AG10803 (cell line): Measurements from ENCODE around the gene PPFIA2.
A peak's percentile ranks its signal among the peaks of the same experiment; 100 is the strongest.

ENCODE experiments used
- DNase-seq: peaks from one replicate; pipeline ENCODE4 v3.0.0; 2010; ENCODE audit warnings: low read depth
- H3K4me3 ChIP-seq: 2 replicates; pipeline ENCODE4 v1.5.1; 2011; ENCODE audit warnings: mild to moderate bottlenecking, low read length, control low read depth
- CTCF ChIP-seq: conservative IDR thresholded peaks from 2 replicates; pipeline ENCODE4 v1.5.1; 2011; ENCODE audit warnings: mild to moderate bottlenecking, low read length, control low read depth, inconsistent platforms

PPFIA2 gene

GRCh38 chr12:81539279-81539678, 219.9 kb downstream of the PPFIA2 start:
- DNase-seq = no peak
- TF ChIP-seq CTCF = no peak
- no peak overlapping the region for H3K4me3 ChIP-seq

- TF ChIP-seq CTCF = no peak
- no peak for DNase-seq
- no peak overlapping the region for H3K4me3 ChIP-seq
These were observed 226.1 kb downstream of the PPFIA2 start for GRCh38 chr12:81533054-81533453.

- TF ChIP-seq CTCF = no peak
These were observed 228.8 kb downstream of the PPFIA2 start for GRCh38 chr12:81530352-81530751.

GRCh38 chr12:81520064-81520945, 238.8 kb downstream of the PPFIA2 start:
- TF ChIP-seq CTCF = no peak
- no peak for DNase-seq
- H3K4me3 ChIP-seq = peak overlapping the region; percentile 10; the same call in 1 of the 2 replicates

More at GRCh38 chr12:81530352-81530751, 228.8 kb downstream of the PPFIA2 start:
- no peak overlapping the region for H3K4me3 ChIP-seq
- no peak for DNase-seq

GRCh38 chr12:81518638-81519037, 240.5 kb downstream of the PPFIA2 start:
- no peak for DNase-seq
- TF ChIP-seq CTCF = no peak
- no peak overlapping the region for H3K4me3 ChIP-seq

- no peak for DNase-seq
- H3K4me3 ChIP-seq = no peak overlapping the region
- no peak for TF ChIP-seq CTCF
These were observed 241.9 kb downstream of the PPFIA2 start for GRCh38 chr12:81517296-81517695.
